ENCODE measurements around the gene CUBN.
A peak's percentile ranks its signal among the peaks of the same experiment; 100 is the strongest.

CUBN gene

GRCh38 chr10:17031637-17032635 lies 97.7 kb downstream of the CUBN start:
- no peak for TF ChIP-seq CTCF (IDR thresholded peaks at IDR 0.05; ENCODE audit: low read depth, low read length)
- peak in 1 of 2 donors; percentile 27 for DNase-seq (ENCODE audit: low read depth in 2 of 2)
- H3K4me3 ChIP-seq (replicated peaks in 1 of 2; ENCODE audit: low read depth in 2 of 2, low read length in 2 of 2) = no peak overlapping the region

GRCh38 chr10:17029581-17030271 lies 99.9 kb downstream of the CUBN start:
- TF ChIP-seq CTCF (IDR thresholded peaks at IDR 0.05; ENCODE audit: low read depth, low read length) = no peak
- peak overlapping the region in 1 of 2 donors; percentile 8 for H3K4me3 ChIP-seq (replicated peaks in 1 of 2; ENCODE audit: low read depth in 2 of 2, low read length in 2 of 2)
- peak; percentile 89 to 92 for DNase-seq (ENCODE audit: low read depth in 2 of 2)

GRCh38 chr10:17029239-17029580 lies 100.4 kb downstream of the CUBN start:
- TF ChIP-seq CTCF (IDR thresholded peaks at IDR 0.05; ENCODE audit: low read depth, low read length) = no peak
- no peak for DNase-seq (ENCODE audit: low read depth in 2 of 2)
- H3K4me3 ChIP-seq (replicated peaks in 1 of 2; ENCODE audit: low read depth in 2 of 2, low read length in 2 of 2) = no peak overlapping the region

- DNase-seq (ENCODE audit: low read depth in 2 of 2) = no peak
- no peak overlapping the region for H3K4me3 ChIP-seq (replicated peaks in 1 of 2; ENCODE audit: low read depth in 2 of 2, low read length in 2 of 2)
- TF ChIP-seq CTCF (IDR thresholded peaks at IDR 0.05; ENCODE audit: low read depth, low read length) = no peak
These were observed 100.8 kb downstream of the CUBN start for GRCh38 chr10:17028798-17029197.

- peak; percentile 58 to 93 for DNase-seq (ENCODE audit: low read depth in 2 of 2)
- TF ChIP-seq CTCF (IDR thresholded peaks at IDR 0.05; ENCODE audit: low read depth, low read length) = no peak
- H3K4me3 ChIP-seq (replicated peaks in 1 of 2; ENCODE audit: low read depth in 2 of 2, low read length in 2 of 2) = no peak overlapping the region
These were observed 102.7 kb downstream of the CUBN start for GRCh38 chr10:17026686-17027485.
